HepG2 (cell line): ENCODE data around the gene CASKIN1. TPM values are rescaled to one million over a fixed set of nuclear protein-coding genes. Genes with fewer than 3 reads are reported as not detected.

Experiments used
- ADNP ChIP-seq: sonication (generic); formaldehyde crosslinking; IDR thresholded peaks from 2 replicates; pipeline ENCODE4 v1.4.0; 2020; ENCODE audit warnings: missing genetic modification reagents
- CBX1 ChIP-seq: IDR thresholded peaks from one replicate; pipeline ENCODE4 v1.6.1; 2016; ENCODE audit warnings: antibody characterized with exemption, low read depth
- GTF3A ChIP-seq: sonication (generic); formaldehyde crosslinking; conservative IDR thresholded peaks from 2 replicates; pipeline ENCODE4 v1.4.0; 2020; ENCODE audit warnings: mild to moderate bottlenecking, missing genetic modification reagents
- HES4 ChIP-seq: sonication (generic); formaldehyde crosslinking; IDR thresholded peaks from 2 replicates; pipeline ENCODE4 v1.9.0; 2021; ENCODE audit warnings: mild to moderate bottlenecking, missing genetic modification reagents, borderline replicate concordance
- PCBP1 ChIP-seq: fragments of 200-400 bp; formaldehyde crosslinking; IDR thresholded peaks from 2 replicates; pipeline ENCODE4 v1.6.1; 2017; ENCODE audit warnings: mild to moderate bottlenecking, low read depth, low read length, borderline replicate concordance
- PITX1 ChIP-seq: sonication (generic); formaldehyde crosslinking; IDR thresholded peaks from 2 replicates; pipeline ENCODE4 v1.5.1; 2020; ENCODE audit warnings: mild to moderate bottlenecking, missing genetic modification reagents
- RCOR2 ChIP-seq: IDR thresholded peaks from 2 replicates; pipeline ENCODE4 v1.6.1; 2016; ENCODE audit warnings: missing biosample characterization, missing genetic modification reagents
- SALL1 ChIP-seq: sonication (generic); formaldehyde crosslinking; IDR thresholded peaks from 2 replicates; pipeline ENCODE4 v1.8.0; 2022; ENCODE audit warnings: mild to moderate bottlenecking, missing genetic modification reagents
- SMC3 ChIP-seq: IDR thresholded peaks from 2 replicates; pipeline ENCODE4 v1.6.1; 2011; ENCODE audit warnings: low read length, improper control_type of control experiment
- TBX2 ChIP-seq: sonication (generic); formaldehyde crosslinking; IDR thresholded peaks from 2 replicates; pipeline ENCODE4 v1.5.0; 2020; ENCODE audit warnings: missing genetic modification reagents, mild to moderate bottlenecking, borderline replicate concordance
- ZBTB38 ChIP-seq: sonication (generic); formaldehyde crosslinking; IDR thresholded peaks from 2 replicates; pipeline ENCODE4 v1.5.1; 2020; ENCODE audit warnings: mild to moderate bottlenecking, missing genetic modification reagents
- ZFP37 ChIP-seq: sonication (generic); formaldehyde crosslinking; IDR thresholded peaks from 2 replicates; pipeline ENCODE4 v1.4.0; 2020; ENCODE audit warnings: missing genetic modification reagents, borderline replicate concordance
- ZKSCAN8 ChIP-seq: IDR thresholded peaks from 2 replicates; pipeline ENCODE4 v1.6.1; 2016; ENCODE audit warnings: borderline replicate concordance, missing genetic modification reagents, missing compliant biosample characterization
- ZMYM3 ChIP-seq: sonication (generic); formaldehyde crosslinking; IDR thresholded peaks from 2 replicates; pipeline ENCODE4 v1.5.1; 2020; ENCODE audit warnings: mild to moderate bottlenecking, missing genetic modification reagents
- ZNF24 ChIP-seq: fragments of 450-650 bp; IDR thresholded peaks from 2 replicates; pipeline ENCODE4 v1.6.1; 2017; ENCODE audit warnings: antibody characterized with exemption, mild to moderate bottlenecking
- ZNF263 ChIP-seq: sonication (generic); formaldehyde crosslinking; IDR thresholded peaks from 2 replicates; pipeline ENCODE4 v1.4.0; 2020; ENCODE audit warnings: missing genetic modification reagents
- ZNF629 ChIP-seq: sonication (generic); formaldehyde crosslinking; conservative IDR thresholded peaks from 2 replicates; pipeline ENCODE4 v1.5.0; 2020; ENCODE audit warnings: missing genetic modification reagents
- ZNF772 ChIP-seq: sonication (generic); formaldehyde crosslinking; IDR thresholded peaks from 2 replicates; pipeline ENCODE4 v1.5.0; 2020; ENCODE audit warnings: mild to moderate bottlenecking, missing genetic modification reagents
- ZSCAN21 ChIP-seq: sonication (generic); formaldehyde crosslinking; IDR thresholded peaks from 2 replicates; pipeline ENCODE4 v1.8.0; 2022; ENCODE audit warnings: mild to moderate bottlenecking, missing genetic modification reagents, moderate library complexity, borderline replicate concordance
- polyA plus RNA-seq, 8 experiments: library from polyadenylated mRNA; depleted of rRNA in 3 of 8; stranded (reverse) in 7 of 8; unstranded in 1 of 8; fragments of >200 nt; fragmentation: Illumina TruSeq in 4 of 8; extraction: Trizol in 4 of 8; gene quantifications; 2 replicates each; pipeline versions ENCODE4 v1.2.1 to v1.2.3, GENCODE V29; 2011 to 2016; ENCODE audit warnings: low read depth in 4 of 8, missing spikeins in 1 of 8, mixed read lengths in 1 of 8; ENCODE audit not compliant: insufficient read depth in 1 of 8
- total RNA-seq, 5 experiments: library from RNA; depleted of rRNA; stranded (reverse); fragments of >200 nt; fragmentation: Illumina TruSeq; extraction: Trizol; gene quantifications; 2 replicates each; pipeline ENCODE4 v1.2.3, GENCODE V29; 2016; ENCODE audit warnings: low read depth in 1 of 5
- TF ChIP-seq, protein P1 (sequence below): sonication (generic); formaldehyde crosslinking; IDR thresholded peaks from 2 replicates; pipeline ENCODE4 v1.4.0; 2020; ENCODE audit warnings: missing genetic modification reagents
- TF ChIP-seq, protein P2 (sequence below): sonication (generic); formaldehyde crosslinking; IDR thresholded peaks from 2 replicates; pipeline ENCODE4 v1.5.0; 2020; ENCODE audit warnings: missing genetic modification reagents, mild to moderate bottlenecking, borderline replicate concordance
- TF ChIP-seq, protein P3 (sequence below): sonication (generic); formaldehyde crosslinking; IDR thresholded peaks from 2 replicates; pipeline ENCODE4 v1.4.0; 2020; ENCODE audit warnings: missing genetic modification reagents, low read depth, mild to moderate bottlenecking, borderline replicate concordance
- TF ChIP-seq, protein P4 (sequence below): sonication (generic); formaldehyde crosslinking; IDR thresholded peaks from 2 replicates; pipeline ENCODE4 v1.4.0; 2020; ENCODE audit warnings: missing genetic modification reagents
- TF ChIP-seq, protein P5 (sequence below): fragments of 450-650 bp; IDR thresholded peaks from 2 replicates; pipeline ENCODE4 v1.6.1; 2016

Gene CASKIN1
- total and polyA plus RNA-seq, 2 of the 13 experiments (the other 11 are each of a cell fraction or from before 2014, with no cell fraction given): 1.2 to 2.2 TPM

DNA sequence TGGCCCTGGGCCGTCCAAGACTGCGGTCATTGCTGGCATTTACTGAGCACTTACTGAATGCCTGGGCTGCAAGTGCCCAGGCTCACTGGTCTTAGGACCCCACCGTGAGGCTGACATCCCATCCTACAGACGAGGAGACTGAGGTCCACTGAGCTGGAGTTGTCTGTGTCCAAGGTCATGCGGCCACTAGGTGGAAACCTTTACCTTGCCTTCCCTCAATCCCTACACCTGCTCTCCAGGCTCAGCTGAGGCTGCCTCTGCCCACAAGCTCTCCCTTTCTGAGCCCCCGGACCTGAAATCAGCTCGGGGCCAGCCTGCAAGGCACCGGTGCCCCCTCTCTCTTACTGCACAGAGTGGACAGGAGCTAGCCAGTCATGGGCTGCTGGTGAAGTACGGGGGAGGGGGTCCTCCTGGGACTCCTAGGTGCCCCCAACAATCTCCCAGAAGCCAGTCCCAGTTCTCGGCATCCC lies 1.5 kb downstream of the CASKIN1 start (continued):
- TF ChIP-seq PITX1 (CRISPR knock-in tag) (no peak), PCBP1 (peak; percentile 27; the same call in 1 of the 2 replicates), ZMYM3 (CRISPR knock-in tag) (peak; percentile 100), ZNF772 (CRISPR knock-in tag) (peak; percentile 49; the same call in 1 of the 2 replicates), ZNF263 (CRISPR knock-in tag) (0 out of 2 replicates have a peak, but pooled peaks have one; percentile 22), HES4 (no peak), ZSCAN21 (CRISPR knock-in tag) (peak; percentile 38; the same call in 1 of the 2 replicates), ZNF629 (CRISPR knock-in tag) (peak; percentile 100), ZFP37 (0 out of 2 replicates have a peak, but pooled peaks have one; percentile 19), ZBTB38 (CRISPR knock-in tag) (peak; percentile 42; the same call in 1 of the 2 replicates), SALL1 (0 out of 2 replicates have a peak, but pooled peaks have one; percentile 13), ADNP (peak; percentile 97), TBX2 (CRISPR knock-in tag) (peak; percentile 21; the same call in 1 of the 2 replicates), RCOR2 (peak; percentile 96), ZNF24 (no peak), SMC3 (peak; percentile 36; the same call in 1 of the 2 replicates), GTF3A (CRISPR knock-in tag) (no peak), CBX1 (peak; percentile 23), ZKSCAN8 (CRISPR knock-in tag) (no peak)
- TF ChIP-seq, protein P1, sequence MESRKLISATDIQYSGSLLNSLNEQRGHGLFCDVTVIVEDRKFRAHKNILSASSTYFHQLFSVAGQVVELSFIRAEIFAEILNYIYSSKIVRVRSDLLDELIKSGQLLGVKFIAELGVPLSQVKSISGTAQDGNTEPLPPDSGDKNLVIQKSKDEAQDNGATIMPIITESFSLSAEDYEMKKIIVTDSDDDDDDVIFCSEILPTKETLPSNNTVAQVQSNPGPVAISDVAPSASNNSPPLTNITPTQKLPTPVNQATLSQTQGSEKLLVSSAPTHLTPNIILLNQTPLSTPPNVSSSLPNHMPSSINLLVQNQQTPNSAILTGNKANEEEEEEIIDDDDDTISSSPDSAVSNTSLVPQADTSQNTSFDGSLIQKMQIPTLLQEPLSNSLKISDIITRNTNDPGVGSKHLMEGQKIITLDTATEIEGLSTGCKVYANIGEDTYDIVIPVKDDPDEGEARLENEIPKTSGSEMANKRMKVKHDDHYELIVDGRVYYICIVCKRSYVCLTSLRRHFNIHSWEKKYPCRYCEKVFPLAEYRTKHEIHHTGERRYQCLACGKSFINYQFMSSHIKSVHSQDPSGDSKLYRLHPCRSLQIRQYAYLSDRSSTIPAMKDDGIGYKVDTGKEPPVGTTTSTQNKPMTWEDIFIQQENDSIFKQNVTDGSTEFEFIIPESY (CRISPR knock-in tag): peak; percentile 41; the same call in 1 of the 2 replicates
- TF ChIP-seq, protein P2, sequence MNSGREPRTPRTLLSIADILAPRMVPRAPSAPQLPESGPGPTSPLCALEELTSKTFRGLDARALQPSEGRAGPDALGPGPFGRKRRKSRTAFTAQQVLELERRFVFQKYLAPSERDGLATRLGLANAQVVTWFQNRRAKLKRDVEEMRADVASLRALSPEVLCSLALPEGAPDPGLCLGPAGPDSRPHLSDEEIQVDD (CRISPR knock-in tag): no peak
- TF ChIP-seq, protein P3, sequence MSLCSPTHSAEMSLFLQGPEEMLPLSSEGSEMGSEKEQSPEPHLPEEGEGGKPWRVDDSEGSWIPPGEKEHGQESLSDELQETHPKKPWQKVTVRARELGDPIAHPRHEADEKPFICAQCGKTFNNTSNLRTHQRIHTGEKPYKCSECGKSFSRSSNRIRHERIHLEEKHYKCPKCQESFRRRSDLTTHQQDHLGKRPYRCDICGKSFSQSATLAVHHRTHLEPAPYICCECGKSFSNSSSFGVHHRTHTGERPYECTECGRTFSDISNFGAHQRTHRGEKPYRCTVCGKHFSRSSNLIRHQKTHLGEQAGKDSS (CRISPR knock-in tag): 0 out of 2 replicates have a peak, but pooled peaks have one; percentile 39
- TF ChIP-seq, protein P4, sequence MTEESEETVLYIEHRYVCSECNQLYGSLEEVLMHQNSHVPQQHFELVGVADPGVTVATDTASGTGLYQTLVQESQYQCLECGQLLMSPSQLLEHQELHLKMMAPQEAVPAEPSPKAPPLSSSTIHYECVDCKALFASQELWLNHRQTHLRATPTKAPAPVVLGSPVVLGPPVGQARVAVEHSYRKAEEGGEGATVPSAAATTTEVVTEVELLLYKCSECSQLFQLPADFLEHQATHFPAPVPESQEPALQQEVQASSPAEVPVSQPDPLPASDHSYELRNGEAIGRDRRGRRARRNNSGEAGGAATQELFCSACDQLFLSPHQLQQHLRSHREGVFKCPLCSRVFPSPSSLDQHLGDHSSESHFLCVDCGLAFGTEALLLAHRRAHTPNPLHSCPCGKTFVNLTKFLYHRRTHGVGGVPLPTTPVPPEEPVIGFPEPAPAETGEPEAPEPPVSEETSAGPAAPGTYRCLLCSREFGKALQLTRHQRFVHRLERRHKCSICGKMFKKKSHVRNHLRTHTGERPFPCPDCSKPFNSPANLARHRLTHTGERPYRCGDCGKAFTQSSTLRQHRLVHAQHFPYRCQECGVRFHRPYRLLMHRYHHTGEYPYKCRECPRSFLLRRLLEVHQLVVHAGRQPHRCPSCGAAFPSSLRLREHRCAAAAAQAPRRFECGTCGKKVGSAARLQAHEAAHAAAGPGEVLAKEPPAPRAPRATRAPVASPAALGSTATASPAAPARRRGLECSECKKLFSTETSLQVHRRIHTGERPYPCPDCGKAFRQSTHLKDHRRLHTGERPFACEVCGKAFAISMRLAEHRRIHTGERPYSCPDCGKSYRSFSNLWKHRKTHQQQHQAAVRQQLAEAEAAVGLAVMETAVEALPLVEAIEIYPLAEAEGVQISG (CRISPR knock-in tag): 0 out of 2 replicates have a peak, but pooled peaks have one; percentile 32
- TF ChIP-seq, protein P5, sequence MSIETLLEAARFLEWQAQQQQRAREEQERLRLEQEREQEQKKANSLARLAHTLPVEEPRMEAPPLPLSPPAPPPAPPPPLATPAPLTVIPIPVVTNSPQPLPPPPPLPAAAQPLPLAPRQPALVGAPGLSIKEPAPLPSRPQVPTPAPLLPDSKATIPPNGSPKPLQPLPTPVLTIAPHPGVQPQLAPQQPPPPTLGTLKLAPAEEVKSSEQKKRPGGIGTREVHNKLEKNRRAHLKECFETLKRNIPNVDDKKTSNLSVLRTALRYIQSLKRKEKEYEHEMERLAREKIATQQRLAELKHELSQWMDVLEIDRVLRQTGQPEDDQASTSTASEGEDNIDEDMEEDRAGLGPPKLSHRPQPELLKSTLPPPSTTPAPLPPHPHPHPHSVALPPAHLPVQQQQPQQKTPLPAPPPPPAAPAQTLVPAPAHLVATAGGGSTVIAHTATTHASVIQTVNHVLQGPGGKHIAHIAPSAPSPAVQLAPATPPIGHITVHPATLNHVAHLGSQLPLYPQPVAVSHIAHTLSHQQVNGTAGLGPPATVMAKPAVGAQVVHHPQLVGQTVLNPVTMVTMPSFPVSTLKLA: no peak
